ENCODE results near the gene GLRX.
A peak's percentile ranks its signal among the peaks of the same experiment; 100 is the strongest.
"Not testable (repeated sequence)": the region's sequence is repeated elsewhere in the genome, so short reads cannot be mapped to it uniquely, and the experiment has no call there.

Gene GLRX

DNA sequence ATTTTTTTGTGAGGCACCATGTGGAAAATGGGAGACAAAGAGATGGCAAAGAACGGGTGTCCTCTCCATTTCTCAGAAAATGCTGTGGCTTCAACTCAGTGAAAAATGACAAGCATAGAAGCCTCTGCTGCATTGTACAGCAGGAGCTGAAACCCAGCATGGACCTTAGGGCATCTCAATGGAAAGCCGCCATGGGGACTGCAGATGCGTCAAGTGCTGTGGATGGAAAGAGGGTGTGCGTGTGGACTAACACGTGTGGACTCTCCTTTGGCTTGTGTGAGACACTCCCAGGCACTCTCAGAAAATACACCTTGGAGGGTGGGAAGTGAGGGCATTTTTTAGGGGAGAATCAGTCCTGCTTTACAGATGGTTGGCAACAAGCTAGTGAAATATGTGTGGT is 2.2 kb upstream of the GLRX start:
- H3K36me3 Mint-ChIP-seq: no peaks in the 10 kb centered on the region
- H3K4me1 Mint-ChIP-seq: peaks cover 56% of the 10 kb centered on the region
- peak overlapping the region; percentile 98 for H3K27ac Mint-ChIP-seq
- no peaks in the 10 kb centered on the region for H3K27me3 Mint-ChIP-seq
- H3K4me3 Mint-ChIP-seq: peak overlapping the region; percentile 94
- no peaks in the 10 kb centered on the region for H3K9me3 Mint-ChIP-seq

DNA sequence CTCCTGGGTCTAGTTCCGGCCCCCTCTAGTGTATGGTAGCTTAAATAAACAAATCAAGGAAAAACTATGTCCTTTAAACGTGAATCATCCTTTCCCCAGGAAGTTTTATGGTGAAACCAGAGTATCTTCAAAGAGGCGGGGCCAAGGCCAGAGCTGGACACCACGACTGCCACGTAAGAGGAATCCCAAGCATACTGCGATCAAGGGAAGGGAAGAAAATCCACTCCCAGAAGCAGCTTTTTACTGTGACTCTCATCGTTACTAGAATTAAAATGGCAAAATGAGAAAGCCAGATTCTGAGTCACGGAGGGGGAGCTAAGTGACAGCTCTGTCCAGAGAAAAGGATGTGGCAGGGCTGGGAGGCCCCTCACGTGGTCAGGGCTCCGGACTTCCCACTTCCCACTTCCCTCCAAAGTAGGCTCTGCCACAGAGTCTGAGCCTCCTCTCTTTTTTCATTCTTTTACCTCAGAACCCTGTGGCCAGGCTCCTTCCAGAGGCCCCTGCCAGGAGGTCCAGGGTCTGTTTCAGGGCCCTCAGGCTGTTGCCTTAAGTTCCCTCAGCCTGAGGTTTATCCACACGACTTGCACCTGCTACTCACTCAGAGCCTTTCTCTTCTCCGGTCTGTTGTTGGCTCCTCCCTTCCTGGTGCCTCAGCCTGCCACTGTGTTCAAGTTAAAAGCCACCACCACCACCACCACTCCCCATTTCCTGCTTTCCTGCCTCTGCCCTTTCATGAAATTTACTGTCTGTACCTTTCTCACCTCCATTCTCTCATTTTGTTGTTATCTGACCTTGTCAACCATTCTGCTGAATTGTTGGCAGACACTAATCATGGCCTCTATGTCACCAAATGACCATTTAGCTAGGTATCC is 1.4 kb upstream of the GLRX start:
- Mint-ChIP-seq H3K27me3 (no peaks in the 10 kb centered on the region), H3K4me3 (peak overlapping the region; percentile 94), H3K27ac (peak overlapping the region; percentile 98), H3K36me3 (no peaks in the 10 kb centered on the region), H3K9me3 (no peaks in the 10 kb centered on the region), H3K4me1 (peaks cover 62% of the 10 kb centered on the region)

DNA sequence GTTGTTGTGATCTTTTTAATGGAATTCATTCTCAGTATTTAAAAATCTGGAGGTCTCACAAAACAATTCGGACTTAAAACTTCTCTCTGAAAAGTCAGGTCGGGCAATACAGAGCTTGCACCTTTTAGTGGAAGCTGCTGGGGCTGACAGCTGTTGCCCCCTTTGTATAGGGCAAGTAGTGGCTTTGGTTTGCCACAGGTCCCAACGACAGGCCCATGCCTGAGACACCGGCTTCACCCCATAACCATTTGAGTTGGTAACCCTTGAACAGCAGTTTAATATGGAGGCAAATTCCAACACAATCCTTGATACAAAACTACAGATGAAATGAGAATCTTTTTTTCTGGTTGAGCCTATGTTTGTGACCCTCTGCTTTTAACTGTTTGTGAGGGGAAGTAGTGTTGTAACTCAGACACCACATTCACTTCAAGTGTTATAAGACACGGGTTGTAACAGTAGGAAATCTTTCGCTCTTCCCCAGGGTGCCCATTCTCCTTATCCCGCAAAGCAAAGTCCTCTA is 752 bp upstream of the GLRX start:
- peaks cover 69% of the 10 kb centered on the region for H3K4me1 Mint-ChIP-seq
- H3K4me3 Mint-ChIP-seq: peak overlapping the region; percentile 94
- peak overlapping the region; percentile 98 for H3K27ac Mint-ChIP-seq
- H3K27me3 Mint-ChIP-seq: no peaks in the 10 kb centered on the region
- no peaks in the 10 kb centered on the region for H3K9me3 Mint-ChIP-seq
- no peaks in the 10 kb centered on the region for H3K36me3 Mint-ChIP-seq

DNA sequence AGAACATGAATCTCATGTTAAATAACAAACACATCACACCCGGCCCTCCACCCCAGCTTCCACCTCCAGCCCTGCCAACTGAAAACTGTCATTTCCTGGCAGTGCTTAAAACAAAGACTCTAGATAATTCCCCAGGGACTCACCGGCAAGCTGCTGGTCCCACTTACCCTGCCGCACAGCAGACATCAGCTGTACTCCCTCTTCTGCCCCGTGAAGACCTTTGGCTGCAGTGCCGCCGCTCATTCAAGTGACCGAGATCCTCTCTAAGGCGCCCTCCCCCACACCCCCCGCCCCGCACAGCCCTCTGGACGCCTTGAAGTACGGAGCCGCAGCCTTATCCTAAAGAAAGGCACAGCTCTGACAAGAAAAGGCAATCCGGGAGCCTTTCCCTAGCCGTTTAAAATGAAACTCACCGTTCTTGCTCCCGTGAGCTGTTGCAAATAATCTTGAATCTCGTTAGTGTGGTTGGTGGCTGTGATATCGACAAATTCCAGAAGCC is 434 bp downstream of the GLRX start:
- no peaks in the 10 kb centered on the region for H3K36me3 Mint-ChIP-seq
- H3K4me3 Mint-ChIP-seq: peak overlapping the region; percentile 94
- H3K27ac Mint-ChIP-seq: peak overlapping the region; percentile 98
- peaks cover 71% of the 10 kb centered on the region for H3K4me1 Mint-ChIP-seq
- no peaks in the 10 kb centered on the region for H3K9me3 Mint-ChIP-seq
- no peaks in the 10 kb centered on the region for H3K27me3 Mint-ChIP-seq

DNA sequence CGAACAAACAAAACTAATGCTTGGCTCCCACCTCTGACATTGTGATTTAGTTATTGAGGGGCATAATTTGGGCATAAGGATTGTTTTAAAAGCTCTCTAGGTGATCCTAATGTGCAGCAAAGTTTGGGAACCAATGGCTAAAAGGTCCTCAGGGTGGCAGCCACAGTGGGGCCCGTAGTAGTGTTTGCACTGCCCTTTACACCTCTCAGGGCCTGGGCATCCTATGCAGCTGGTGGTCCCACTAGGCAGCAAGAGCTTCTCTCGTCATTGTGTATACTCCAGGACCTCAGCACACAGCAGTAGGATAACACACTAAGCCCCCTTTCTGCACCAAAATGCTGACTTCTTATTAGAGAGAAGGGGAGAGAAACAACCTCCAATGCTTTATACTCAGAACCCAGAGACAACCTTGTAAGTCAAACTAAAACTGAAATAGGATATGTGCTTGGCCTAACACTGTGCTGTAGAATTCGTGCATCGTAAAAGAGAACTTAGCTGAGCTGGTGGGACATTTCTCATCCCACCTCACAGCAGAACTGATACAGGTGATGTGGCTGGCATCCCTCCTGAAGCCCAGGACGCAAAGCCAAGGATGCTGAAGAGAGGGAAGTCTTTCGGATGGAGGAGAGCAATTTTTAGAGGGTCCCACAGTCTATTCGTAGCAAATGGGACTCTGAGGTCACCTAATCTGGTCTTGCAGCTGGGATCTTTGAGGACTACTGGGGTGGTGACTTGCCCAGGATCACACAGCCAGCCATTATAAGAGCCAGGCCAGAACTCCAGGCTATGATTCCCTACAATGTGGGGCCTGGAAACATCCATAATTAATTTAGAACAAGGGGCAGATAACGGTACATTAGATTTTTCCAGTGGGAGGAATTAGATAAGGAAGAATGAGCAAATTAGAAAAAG is 1.2 kb downstream of the GLRX start:
- Mint-ChIP-seq H3K27ac (peak overlapping the region; percentile 98), H3K27me3 (no peaks in the 10 kb centered on the region), H3K4me1 (peaks cover 78% of the 10 kb centered on the region), H3K4me3 (peak overlapping the region; percentile 94), H3K9me3 (no peaks in the 10 kb centered on the region), H3K36me3 (no peaks in the 10 kb centered on the region)

DNA sequence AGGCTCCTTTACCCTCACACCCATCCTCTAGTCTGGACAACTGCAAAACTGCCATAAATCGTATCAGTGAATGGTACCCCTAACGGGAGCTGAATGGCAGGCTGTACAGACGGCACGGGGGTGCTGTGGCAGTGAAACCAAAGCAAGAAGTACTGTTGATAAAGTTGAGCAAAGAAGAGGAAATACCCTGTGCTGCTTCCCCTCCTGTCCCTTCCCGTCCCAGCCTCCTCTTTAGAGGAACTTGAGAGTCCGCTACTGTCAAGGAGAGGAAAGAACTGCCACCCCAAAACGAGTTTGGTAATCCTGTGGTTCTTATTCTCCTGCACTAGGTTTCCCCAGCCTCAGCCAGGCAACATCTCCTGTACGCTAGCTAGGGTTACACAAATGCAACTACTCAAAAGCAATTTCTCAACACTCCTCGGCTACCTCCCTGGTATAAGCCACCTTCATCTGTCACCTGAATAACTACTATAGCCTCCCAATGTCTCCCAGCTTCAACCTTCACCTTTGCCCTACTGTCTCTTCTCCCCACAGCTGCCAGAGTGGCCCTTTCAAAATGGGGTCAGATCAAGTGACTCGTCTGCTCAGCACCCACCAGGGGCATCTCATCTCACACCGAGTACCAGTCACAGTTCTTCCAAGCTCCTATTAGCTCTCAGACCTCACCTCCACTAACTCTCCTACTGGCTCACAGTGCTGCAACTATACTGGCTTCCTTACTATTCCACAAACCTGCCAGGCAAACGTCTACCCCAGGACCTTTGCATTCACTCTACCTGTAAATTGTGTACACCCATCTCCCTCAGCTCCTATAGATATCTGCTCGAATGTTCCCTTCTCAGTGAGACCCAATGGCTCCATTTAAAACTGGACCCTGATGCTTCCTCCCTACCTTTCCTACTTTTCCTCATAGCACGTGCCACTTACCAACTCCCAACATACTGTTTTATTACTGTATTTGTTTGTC is 4.1 kb downstream of the GLRX start:
- Mint-ChIP-seq H3K9me3 (no peaks in the 10 kb centered on the region), H3K4me3 (peak overlapping the region; percentile 90), H3K36me3 (peaks cover 10% of the 10 kb centered on the region), H3K27ac (peak overlapping the region; percentile 97), H3K27me3 (no peaks in the 10 kb centered on the region), H3K4me1 (peaks cover 79% of the 10 kb centered on the region)

DNA sequence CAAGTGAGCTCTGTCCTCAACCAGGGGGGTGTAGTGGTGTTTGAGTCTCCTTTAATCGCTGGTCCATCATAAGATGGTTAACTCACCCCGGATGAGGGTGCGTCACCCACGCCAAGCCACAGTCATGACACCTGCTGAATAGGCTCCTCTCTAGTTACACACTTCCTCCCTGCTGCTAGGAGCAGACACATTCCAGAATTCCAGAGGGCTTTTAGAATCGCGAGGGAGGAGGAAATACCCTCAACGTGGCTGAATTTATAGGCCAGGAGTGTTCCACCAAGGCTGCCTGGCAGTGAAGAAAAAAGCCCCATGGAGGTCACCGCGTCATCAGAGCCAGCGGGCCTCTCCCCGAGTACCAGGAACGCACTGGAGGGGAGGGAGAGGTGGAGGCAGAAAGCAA is 5.1 kb downstream of the GLRX start:
- no peaks in the 10 kb centered on the region for H3K9me3 Mint-ChIP-seq
- peaks cover 80% of the 10 kb centered on the region for H3K4me1 Mint-ChIP-seq
- H3K27ac Mint-ChIP-seq: peak overlapping the region; percentile 97
- H3K27me3 Mint-ChIP-seq: no peaks in the 10 kb centered on the region
- peaks cover 14% of the 10 kb centered on the region for H3K36me3 Mint-ChIP-seq
- peak overlapping the region; percentile 90 for H3K4me3 Mint-ChIP-seq

DNA sequence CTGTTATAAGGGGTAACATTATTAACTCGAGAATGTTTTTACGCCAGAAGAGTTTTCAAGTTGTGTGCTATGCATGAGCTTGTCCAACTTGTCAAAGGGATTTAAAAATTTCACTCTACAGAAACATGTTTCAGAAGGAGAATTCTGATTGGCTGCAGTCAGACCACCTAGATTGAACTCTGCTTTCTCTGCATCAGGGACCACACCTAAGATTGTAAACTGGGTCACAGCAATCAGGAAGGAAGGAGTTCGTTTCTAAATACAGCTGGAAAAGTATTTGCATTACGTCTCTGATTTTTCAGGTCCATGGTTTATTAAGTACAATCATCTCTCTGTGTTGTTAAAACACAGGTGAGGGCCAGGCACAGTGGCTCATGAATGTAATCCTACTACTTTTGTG is 5.8 kb downstream of the GLRX start:
- Mint-ChIP-seq H3K4me1 (peaks cover 84% of the 10 kb centered on the region), H3K36me3 (peaks cover 16% of the 10 kb centered on the region), H3K4me3 (peak overlapping the region; percentile 90), H3K27ac (peak overlapping the region; percentile 97), H3K27me3 (no peaks in the 10 kb centered on the region), H3K9me3 (no peaks in the 10 kb centered on the region)

DNA sequence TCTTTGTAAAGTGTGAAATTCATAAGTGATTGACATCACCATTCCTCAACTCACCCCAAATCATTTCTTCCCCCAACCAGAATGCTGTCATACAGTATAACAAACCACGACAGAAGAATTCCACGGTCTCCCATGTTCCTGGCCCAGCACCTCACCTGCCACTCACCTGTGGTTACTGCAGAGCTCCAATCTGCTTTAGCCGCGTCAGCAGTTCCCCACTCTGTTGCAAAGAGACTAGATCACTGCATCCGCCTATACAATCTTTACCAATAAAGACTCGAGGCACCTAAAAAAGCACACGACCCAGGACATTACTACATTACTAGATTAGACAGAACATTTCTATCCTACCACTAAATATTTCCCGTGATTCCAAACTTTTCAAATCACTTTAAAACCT is 6.2 kb downstream of the GLRX start:
- Mint-ChIP-seq H3K4me1 (peaks cover 84% of the 10 kb centered on the region), H3K4me3 (peak overlapping the region; percentile 90), H3K27me3 (no peaks in the 10 kb centered on the region), H3K9me3 (no peaks in the 10 kb centered on the region), H3K36me3 (peaks cover 16% of the 10 kb centered on the region), H3K27ac (peak overlapping the region; percentile 97)

DNA sequence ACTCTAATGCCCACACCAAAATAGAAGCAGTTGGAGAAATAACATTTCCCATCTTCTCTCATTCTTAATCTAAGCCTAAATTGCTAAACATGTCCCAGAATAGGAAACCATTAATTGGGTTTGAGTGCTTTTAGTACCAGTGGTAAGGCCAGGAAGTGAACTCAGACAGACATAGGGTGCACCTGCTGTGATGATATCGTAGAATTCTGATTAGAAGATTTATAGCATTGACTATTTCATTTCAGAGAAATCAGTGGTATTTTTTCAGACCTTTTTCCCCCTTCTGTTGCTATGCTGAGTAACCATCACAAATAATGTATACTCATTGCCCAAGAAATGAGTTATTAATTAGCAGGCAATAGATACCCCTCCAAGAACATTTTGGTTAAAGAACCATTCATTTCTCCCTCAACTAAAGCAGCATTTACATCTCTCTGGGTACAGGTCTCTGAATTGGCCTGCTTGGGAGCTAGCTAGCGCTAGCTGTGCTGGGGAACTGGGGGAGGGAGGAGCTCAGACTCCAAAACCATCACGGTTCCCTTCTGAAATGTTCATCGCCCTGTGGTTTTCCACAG is 7.3 kb downstream of the GLRX start:
- peaks cover 16% of the 10 kb centered on the region for H3K36me3 Mint-ChIP-seq
- peak overlapping the region; percentile 3 for H3K4me3 Mint-ChIP-seq
- no peaks in the 10 kb centered on the region for H3K9me3 Mint-ChIP-seq
- H3K4me1 Mint-ChIP-seq: peaks cover 90% of the 10 kb centered on the region
- H3K27ac Mint-ChIP-seq: peak overlapping the region; percentile 86
- H3K27me3 Mint-ChIP-seq: no peaks in the 10 kb centered on the region

DNA sequence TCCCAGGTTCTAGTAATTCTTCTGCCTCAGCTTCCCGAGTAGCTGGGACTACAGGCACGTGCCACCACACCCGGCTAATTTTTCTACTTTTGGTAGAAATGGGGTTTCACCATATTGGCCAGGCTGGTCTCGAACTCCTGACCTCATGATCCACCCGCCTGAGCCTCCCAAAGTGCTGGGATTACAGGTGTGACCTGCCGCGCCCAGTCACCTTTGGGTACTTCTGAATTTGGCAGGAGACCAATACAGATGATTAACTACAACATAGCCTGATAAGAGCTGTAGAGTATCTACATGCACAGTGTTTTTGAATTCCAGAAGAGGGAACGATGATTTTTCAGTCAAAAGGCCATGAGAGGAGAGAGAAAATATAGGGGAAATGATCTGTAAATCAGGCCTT is 9.5 kb downstream of the GLRX start:
- Mint-ChIP-seq H3K27ac (peak overlapping the region; percentile 52), H3K4me1 (peaks cover 96% of the 10 kb centered on the region), H3K36me3 (peaks cover 16% of the 10 kb centered on the region)
- H3K9me3 Mint-ChIP-seq, H3K27me3 Mint-ChIP-seq, H3K4me3 Mint-ChIP-seq: not testable (repeated sequence)

DNA sequence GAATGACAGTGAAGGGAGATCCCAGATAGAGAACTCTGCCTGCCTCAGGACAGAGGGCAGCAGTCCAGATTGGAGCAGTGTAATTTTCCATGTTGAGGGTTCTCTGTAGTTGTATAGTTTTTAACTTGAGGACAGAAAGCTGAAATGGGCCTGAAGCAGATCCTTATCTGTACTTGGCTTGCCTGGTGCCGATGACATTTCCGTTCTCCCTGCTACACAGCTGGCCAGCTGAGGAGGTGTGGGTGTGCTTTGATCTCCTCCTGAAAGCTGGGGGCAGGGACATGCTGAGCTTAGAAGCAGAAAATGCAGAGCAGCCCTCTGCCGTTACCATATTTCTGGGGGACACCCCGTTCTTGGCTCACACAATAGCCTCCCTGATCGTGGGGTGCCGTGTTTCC is 10.5 kb downstream of the GLRX start:
- H3K4me3 Mint-ChIP-seq: peak overlapping the region; percentile 36
- no peaks in the 10 kb centered on the region for H3K27me3 Mint-ChIP-seq
- peaks cover 93% of the 10 kb centered on the region for H3K4me1 Mint-ChIP-seq
- peaks cover 16% of the 10 kb centered on the region for H3K36me3 Mint-ChIP-seq
- no peaks in the 10 kb centered on the region for H3K9me3 Mint-ChIP-seq
- H3K27ac Mint-ChIP-seq: peak overlapping the region; percentile 88

DNA sequence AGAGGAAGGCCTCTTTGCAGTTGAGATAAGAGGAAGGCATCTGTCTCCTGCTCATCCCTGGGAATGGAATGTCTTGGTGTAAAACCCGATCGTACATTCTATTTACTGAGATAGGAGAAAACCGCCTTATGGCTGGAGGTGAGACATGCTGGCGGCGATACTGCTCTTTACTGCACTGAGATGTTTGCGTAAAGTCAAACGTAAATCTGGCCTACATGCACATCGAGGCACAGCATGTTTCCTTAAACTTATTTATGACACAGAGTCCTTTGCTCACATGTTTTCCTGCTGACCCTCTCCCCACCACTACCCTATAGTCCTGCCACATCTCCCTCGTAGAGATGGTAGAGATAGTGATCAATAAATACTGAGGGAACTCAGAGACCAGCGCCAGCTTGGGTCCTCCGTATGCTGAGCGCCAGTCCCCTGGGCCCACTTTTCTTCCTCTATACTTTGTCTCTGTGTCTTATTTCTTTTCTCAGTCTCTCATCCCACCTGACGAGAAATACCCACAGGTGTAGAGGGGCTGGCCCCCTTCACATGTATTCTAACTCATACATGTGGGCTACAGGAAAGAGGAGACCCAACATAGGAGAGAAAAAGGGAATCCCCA is 11.0 kb downstream of the GLRX start:
- Mint-ChIP-seq H3K27ac (peak overlapping the region; percentile 88), H3K4me3 (peak overlapping the region; percentile 36), H3K4me1 (peaks cover 88% of the 10 kb centered on the region), H3K36me3 (peaks cover 16% of the 10 kb centered on the region)
- H3K9me3 Mint-ChIP-seq, H3K27me3 Mint-ChIP-seq: not testable (repeated sequence)

DNA sequence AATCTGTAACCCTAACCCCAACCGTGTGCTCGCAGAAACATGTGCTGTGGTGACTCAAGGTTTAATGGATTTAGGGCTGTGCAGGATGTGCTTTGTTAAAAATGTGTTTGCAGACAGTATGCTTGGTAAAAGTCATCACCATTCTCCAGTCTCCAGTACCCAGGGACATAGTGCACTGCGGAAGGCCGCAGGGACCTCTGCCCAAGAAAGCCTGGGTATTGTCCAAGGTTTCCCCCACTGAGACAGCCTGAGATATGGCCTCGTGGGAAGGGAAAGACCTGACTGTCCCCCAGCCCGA is 11.5 kb downstream of the GLRX start:
- H3K27ac Mint-ChIP-seq: peak overlapping the region; percentile 66
- not testable (repeated sequence) for H3K9me3 Mint-ChIP-seq
- H3K4me1 Mint-ChIP-seq: peaks cover 83% of the 10 kb centered on the region

More for the DNA sequence above, 11.5 kb downstream of the GLRX start:
- Mint-ChIP-seq H3K4me3 (peak overlapping the region; percentile 55), H3K36me3 (peaks cover 16% of the 10 kb centered on the region)
- H3K27me3 Mint-ChIP-seq: not testable (repeated sequence)
